HS-27A (cell line): Measurements from ENCODE around the gene MAD1L1.

Source experiments
- DNase-seq: peaks from one replicate; pipeline ENCODE4 v3.0.0-alpha.2; 2012; ENCODE audit warnings: low read depth, missing footprints

Gene MAD1L1

GRCh38 chr7:2156756-2157472 lies 75.8 kb downstream of the MAD1L1 start:
- DNase-seq: no peak

- no peak for DNase-seq
Measured at GRCh38 chr7:2154831-2155230, 77.9 kb downstream of the MAD1L1 start.

DNA sequence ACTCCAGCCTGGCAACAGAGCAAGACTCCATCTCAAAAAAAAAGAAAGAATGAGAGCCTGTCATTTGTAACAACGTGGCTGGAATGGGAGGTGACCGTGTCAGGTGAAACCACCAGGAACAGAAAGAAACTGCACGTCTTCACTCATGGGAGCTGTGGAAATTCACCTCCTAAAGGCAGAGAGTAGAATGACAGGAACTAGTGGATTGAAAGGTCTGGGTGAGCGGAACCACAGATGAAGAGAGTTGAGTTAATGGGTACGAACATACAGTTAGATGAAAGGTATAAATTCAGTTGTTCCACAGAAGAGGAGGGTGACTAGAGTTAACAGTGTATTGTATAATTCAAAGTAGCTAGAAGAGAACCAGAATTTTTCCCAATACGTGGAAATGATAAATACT lies 78.6 kb downstream of the MAD1L1 start:
- no peak for DNase-seq

GRCh38 chr7:2152646-2153045 lies 80.1 kb downstream of the MAD1L1 start:
- DNase-seq: no peak

DNA sequence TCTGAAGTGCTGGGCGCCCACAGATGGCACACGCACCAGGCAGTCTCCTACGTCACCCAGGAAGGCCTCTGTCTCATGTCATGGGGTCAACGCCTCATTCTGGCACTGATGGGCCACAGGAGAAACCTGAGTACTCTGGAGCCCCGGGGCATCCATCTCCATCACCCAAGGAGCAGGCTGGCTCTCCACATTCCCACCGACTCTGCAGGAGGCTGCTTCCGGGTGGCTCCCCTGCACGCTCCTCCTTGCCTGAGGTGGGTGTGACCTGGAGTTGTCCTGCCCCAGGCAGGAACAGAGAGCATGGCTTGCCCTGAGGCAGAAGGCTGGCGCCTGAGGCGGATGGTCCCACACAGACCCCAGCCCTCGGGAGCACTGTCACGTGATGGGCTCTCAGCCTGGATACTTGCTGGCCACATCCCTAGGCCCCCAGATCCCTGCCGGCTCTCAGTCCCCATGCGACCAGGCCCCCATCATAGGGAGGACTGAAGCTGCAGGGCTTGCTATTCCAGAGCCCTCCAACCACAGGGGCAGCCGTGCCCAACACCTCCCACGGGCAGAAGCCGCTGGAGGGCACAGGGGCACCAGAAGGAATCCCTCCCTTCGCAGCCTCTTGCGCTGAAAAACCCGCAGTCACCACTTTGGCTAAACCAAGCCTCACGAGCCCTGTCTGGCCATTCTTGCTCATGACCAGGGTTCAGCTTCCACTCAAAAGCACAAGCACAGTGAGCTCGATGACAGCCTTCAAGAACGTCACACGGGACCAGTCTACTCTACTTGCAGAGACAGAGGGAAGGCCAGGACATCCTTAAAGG lies 80.7 kb downstream of the MAD1L1 start:
- DNase-seq: no peak

- no peak for DNase-seq
Measured at GRCh38 chr7:2151237-2151636, 81.5 kb downstream of the MAD1L1 start.

DNA sequence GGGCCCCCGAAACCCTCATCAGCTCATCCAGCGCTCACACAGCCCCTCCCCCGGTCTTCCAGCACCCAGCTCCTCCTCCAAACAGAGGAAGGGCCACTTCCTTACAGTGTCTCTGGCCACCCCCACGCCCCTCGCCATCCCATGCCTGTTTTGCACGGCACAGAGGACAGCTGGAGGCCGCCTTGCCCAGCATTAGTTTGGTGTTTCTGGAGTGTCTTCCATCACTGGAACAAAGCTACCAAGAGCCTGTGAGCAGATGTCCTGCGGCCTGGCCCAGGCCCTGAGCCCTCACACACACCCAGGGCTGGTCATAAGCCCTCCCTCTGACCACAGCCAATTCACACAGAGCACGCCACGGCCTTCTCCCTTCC lies 82.3 kb downstream of the MAD1L1 start:
- DNase-seq: no peak

DNA sequence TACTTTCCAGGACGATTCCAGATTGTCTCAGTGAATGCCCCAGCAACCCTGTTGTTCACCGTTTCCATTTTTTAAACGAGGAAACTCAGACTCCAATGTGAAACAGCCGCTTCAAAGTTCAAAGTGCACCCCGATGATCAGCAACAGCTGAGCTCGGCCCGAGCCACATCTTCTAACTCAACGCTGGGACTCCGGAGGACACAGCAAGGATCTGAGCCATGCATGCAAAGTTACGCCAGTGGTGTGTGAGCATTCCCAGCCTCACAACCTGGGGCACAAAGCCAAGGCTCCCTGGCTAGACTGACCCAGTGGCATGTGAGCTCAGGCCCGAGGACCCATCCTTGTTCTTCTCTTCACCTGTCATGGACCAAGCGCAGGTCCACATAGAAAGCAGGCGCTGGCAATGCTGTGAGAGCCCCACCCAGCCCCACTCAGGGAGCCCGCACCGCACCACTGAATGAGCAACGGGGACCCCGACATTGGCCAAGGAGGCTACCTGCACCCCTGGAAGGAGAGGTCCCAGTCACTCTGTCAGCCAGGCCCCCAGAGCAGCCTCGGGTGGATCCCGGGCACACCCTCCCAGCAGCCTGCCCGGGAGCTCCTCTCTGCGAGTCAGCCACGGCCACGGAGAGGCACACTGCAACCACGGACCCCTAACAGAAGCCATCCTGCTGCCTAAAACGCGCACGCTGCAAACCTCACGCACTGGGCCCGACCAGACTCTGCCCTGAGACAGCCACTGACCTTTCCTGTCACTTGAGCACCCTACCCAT lies 82.9 kb downstream of the MAD1L1 start:
- no peak for DNase-seq

GRCh38 chr7:2148814-2149213 lies 83.9 kb downstream of the MAD1L1 start:
- no peak for DNase-seq

- no peak for DNase-seq
Measured at GRCh38 chr7:2148189-2148588, 84.6 kb downstream of the MAD1L1 start.

DNA sequence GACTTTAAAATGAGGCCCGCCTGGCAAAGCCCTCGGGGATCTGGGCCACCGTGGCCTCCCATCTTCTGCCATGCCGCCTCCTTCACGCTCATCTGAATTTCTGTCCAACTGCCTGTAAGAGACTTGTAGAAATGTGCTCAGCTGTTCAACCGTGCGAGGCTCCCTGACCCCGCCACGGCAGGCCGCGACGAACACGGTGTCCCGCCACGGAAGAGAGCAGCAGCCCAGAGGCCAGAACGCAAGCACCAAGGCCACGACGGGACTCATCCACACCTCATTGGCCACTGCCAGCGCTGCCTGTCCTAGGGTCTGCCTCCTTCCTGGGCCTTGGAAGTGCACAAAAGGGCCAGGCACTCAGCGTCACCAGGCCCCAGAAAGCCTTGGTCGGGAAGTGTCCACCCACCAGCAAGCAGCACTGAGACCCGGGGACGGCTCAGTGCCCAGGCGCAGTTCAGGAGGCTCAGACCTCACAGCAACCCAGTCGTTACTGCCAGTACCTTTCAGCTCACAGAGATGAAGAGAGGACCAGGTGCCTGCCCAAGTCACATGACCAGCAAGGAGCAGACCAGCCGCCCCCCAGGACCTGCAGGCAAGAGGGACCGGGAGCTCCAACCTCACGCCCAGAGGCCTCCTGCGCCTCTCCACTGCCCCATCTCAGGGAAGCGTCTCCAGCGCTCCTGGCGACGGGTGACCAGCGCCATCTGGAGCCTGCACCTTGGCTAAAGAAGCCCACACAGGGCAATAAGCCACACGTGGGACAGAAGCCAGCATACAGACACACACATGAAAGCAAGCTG lies 85.9 kb downstream of the MAD1L1 start:
- DNase-seq: no peak

- DNase-seq: no peak
Measured at GRCh38 chr7:2145835-2146580, 86.7 kb downstream of the MAD1L1 start.

DNA sequence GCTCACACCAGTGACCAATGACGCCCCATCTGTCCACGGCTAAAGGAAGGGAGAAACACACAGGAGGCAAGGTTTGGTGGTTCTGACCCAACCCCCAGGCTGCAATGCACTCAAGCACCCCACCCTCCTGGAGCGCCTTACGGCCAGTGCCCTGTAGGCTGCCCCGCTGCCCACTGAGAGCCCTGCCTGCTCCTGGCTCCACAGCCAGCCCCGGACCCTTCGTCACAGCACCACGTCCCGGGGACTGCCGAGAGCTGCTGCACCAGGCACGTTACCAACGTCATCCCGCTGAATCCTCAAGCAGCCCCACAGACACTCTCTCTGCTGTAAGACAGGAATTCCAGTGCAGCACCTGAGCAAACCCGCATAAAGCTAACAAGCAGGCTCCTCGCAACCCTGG lies 87.8 kb downstream of the MAD1L1 start:
- no peak for DNase-seq

DNA sequence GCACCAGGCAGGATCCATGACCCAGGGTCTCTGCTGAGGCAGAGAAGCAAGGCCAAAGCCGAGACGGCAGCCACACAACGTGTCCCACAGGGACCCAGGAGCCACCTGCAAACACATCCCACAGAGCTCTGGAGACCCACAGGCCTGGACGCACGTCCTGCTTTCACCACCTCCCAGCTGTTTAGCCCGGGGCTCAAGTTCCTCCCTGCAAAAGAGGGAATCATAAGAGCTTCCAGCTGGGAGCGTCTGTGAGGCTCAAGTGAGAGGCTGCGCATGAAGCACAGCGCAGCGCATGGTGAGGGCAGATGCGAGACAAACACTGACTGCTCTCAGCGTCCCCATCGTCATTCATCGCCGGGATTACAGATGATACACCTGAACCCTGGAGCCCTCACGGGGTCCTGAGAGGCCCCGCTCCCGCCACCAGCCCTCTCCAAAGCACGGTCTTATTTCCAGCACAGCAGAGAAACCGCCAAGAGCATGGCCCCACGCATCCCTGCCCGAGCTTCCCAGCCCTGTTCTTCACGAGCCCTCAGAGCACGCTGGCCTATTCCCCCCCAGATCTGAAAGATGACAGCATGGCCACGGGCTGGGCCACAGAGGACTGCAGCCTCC lies 88.7 kb downstream of the MAD1L1 start:
- no peak for DNase-seq

GRCh38 chr7:2143450-2143849 lies 89.3 kb downstream of the MAD1L1 start:
- no peak for DNase-seq

DNA sequence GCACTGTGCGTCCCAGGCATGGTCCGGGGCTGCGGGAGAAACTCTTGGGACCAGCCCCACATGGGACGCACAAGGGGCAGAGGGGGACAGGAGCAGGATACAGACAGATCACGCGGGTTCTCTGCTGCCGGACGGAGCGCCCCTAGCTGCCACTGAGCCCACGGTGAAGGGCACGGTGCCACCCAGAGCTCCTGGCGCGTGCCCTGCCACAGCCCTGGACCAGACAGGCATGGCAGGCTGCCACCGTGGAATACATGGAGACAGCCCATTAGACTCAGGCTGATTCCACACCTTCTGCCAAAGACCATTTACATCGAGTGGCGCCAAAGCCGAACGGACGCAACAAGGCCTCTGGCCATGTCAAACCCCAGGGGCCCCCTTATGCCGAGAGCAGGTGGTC lies 90.4 kb downstream of the MAD1L1 start:
- no peak for DNase-seq

GRCh38 chr7:2141651-2142050 lies 91.1 kb downstream of the MAD1L1 start:
- DNase-seq: no peak

DNA sequence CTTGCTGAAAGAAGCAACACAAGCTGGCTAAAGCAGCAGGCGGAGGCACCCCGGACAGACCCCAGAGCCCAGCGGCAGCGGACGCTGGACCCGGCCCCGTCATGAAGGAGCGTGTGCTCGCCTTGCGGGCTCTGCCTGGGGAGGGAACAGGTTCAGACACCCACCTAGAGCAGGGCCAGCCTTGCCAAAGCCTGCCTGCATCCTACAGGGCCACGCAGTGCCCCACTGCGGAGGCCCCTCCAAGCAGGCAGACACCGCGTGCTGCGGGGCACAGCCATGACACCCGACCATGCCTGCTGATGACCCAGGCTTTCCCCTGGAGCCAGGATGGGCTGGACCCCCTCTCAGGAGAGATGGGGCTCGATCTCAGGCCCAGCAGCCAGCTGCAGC lies 91.7 kb downstream of the MAD1L1 start:
- DNase-seq: no peak

- DNase-seq: no peak
Measured at GRCh38 chr7:2140216-2141020, 92.3 kb downstream of the MAD1L1 start.
